Lower leg skin (tissue), 3 donors: ENCODE results near the gene CELA1.

ENCODE experiments used
- CTCF ChIP-seq, 3 donors: fragments of 450-650 bp; IDR thresholded peaks; one replicate each; pipeline ENCODE4 v1.5.1; 2016; ENCODE audit warnings: antibody characterized with exemption in 3 of 3, mild to moderate bottlenecking in 3 of 3, moderate library complexity in 2 of 3
- POLR2A ChIP-seq, 2 donors: fragments of 450-650 bp; IDR thresholded peaks; one replicate each; pipeline ENCODE4 v1.6.1; 2016 to 2017; ENCODE audit warnings: antibody characterized with exemption in 2 of 2, mild to moderate bottlenecking in 1 of 2, moderate library complexity in 1 of 2

- TF ChIP-seq CTCF (IDR thresholded peaks at IDR 0.05) (no peak), POLR2A (IDR thresholded peaks at IDR 0.05) (no peak)
These were observed 44.0 kb upstream of the CELA1 start for GRCh38 chr12:51390457-51390856.
